Endothelial cell (in vitro differentiated cells): ENCODE data around the gene PLXNB1. TPM values are rescaled to one million over a fixed set of nuclear protein-coding genes. Genes with fewer than 3 reads are reported as not detected.

Experiments
- DNase-seq: peaks from one replicate; pipeline ENCODE4 v3.0.0; 2021; ENCODE audit warnings: low spot score
- H3K27ac Mint-ChIP-seq: one replicate; pipeline ENCODE4 v1.8.0; 2021; ENCODE audit warnings: mixed read lengths, inconsistent platforms; ENCODE audit not compliant: unreplicated experiment
- H3K27me3 Mint-ChIP-seq: one replicate; pipeline ENCODE4 v1.8.0; 2021; ENCODE audit warnings: mild to moderate bottlenecking, moderate library complexity, mixed read lengths, inconsistent platforms; ENCODE audit not compliant: unreplicated experiment
- H3K36me3 Mint-ChIP-seq: one replicate; pipeline ENCODE4 v1.8.0; 2021; ENCODE audit warnings: mild to moderate bottlenecking, low read depth, mixed read lengths, inconsistent platforms; ENCODE audit not compliant: unreplicated experiment
- H3K4me1 Mint-ChIP-seq: one replicate; pipeline ENCODE4 v1.8.0; 2021; ENCODE audit warnings: mild to moderate bottlenecking, mixed read lengths, inconsistent platforms; ENCODE audit not compliant: unreplicated experiment
- H3K4me3 Mint-ChIP-seq: one replicate; pipeline ENCODE4 v1.8.0; 2021; ENCODE audit warnings: mild to moderate bottlenecking, mixed read lengths, inconsistent platforms; ENCODE audit not compliant: unreplicated experiment
- H3K9me3 Mint-ChIP-seq: one replicate; pipeline ENCODE4 v1.8.0; 2021; ENCODE audit warnings: mixed read lengths, inconsistent platforms; ENCODE audit not compliant: unreplicated experiment
- CTCF ChIP-seq: fragments of 200-600 bp; sonication (generic); IDR thresholded peaks from one replicate; pipeline ENCODE4 v1.5.0; 2021; ENCODE audit warnings: antibody characterized with exemption; ENCODE audit not compliant: unreplicated experiment
- total RNA-seq: library from RNA; stranded (reverse); fragmentation: NEBNext Ultra II Directional; extraction: Animal tissue kit (Norgen Biotek cat#: 25700); gene quantifications from one replicate; pipeline ENCODE4 v1.2.1, GENCODE V29; 2021; ENCODE audit not compliant: unreplicated experiment

The PLXNB1 gene
- total RNA-seq, 1 donor from 2014 or later = 68.7 TPM

GRCh38 chr3:48370333-48370713, 59.6 kb downstream of the PLXNB1 start:
- H3K4me1 Mint-ChIP-seq = peaks cover 25% of the 10 kb centered on the region
- no peak for TF ChIP-seq CTCF

DNA sequence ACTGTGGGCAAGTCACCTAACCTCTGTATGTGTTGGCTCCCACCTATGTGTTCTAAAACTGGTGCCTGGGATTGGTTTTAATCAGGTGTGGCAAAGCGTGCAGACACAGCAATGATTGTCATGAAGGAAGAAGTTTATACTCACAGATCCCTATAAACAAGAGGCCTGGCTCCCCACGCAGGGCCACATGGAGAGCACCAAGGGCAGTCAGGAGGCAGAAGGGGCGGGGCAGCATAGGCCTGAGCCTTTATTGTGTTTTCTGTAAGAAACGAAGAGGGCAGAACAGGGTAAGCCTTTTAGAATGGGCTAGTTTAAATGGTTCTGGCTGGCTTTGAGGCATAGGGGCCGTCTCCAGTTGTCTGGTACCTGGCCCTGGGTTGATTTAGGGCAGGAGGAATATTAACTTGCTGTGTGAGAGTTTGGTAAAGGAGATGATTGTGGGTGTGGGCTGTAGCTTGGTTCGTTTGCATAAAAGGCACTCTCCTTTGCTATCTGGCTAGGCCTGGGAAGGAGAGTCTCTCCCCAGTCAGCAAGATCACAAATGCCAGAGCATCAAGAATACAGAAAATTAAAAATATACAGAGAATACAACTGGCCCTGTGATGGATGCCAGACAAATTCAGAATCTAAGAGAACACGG, 60.1 kb downstream of the PLXNB1 start:
- Mint-ChIP-seq H3K36me3 (no peaks in the 10 kb centered on the region), H3K27ac (no peak overlapping the region)

More at GRCh38 chr3:48370333-48370713, 59.6 kb downstream of the PLXNB1 start:
- no peak overlapping the region for H3K4me3 Mint-ChIP-seq
- H3K27me3 Mint-ChIP-seq = no peaks in the 10 kb centered on the region
- DNase-seq = no peak
- no peaks in the 10 kb centered on the region for H3K9me3 Mint-ChIP-seq
- H3K36me3 Mint-ChIP-seq = no peaks in the 10 kb centered on the region
- no peak overlapping the region for H3K27ac Mint-ChIP-seq

GRCh38 chr3:48367201-48367600, 62.7 kb downstream of the PLXNB1 start:
- Mint-ChIP-seq H3K4me3 (no peak overlapping the region), H3K27ac (no peak overlapping the region), H3K36me3 (no peaks in the 10 kb centered on the region), H3K4me1 (peaks cover 9% of the 10 kb centered on the region), H3K9me3 (no peaks in the 10 kb centered on the region), H3K27me3 (no peaks in the 10 kb centered on the region)
- no peak for DNase-seq
- no peak for TF ChIP-seq CTCF

More for the DNA sequence above, 60.1 kb downstream of the PLXNB1 start:
- Mint-ChIP-seq H3K9me3 (no peaks in the 10 kb centered on the region), H3K4me1 (peaks cover 25% of the 10 kb centered on the region), H3K27me3 (no peaks in the 10 kb centered on the region), H3K4me3 (no peak overlapping the region)
- no peak for TF ChIP-seq CTCF
- DNase-seq = no peak

DNA sequence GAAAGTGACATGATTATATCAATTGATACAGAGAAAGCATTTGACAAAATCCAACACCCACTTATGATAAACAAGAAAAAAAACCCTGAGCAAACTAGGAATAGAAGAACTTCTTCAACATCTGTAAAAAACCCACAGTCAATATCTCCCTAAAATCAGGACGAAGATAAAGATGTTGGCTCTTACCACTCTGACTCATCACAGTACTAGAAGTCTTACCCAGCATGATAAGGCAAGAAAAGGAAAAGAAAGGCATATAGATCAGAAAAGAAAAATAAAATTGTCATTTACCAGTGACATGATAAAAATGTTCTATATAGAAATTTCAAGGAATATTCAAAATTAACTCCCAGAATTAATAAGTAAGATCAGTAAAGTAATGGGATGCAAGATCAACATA, 65.0 kb downstream of the PLXNB1 start:
- peaks cover 3% of the 10 kb centered on the region for H3K4me1 Mint-ChIP-seq
- no peaks in the 10 kb centered on the region for H3K9me3 Mint-ChIP-seq
- H3K4me3 Mint-ChIP-seq = no peak overlapping the region
- no peak overlapping the region for H3K27ac Mint-ChIP-seq
- H3K36me3 Mint-ChIP-seq = no peaks in the 10 kb centered on the region
- H3K27me3 Mint-ChIP-seq = no peaks in the 10 kb centered on the region
- no peak for DNase-seq
- TF ChIP-seq CTCF = no peak

- no peak overlapping the region for H3K27ac Mint-ChIP-seq
- H3K27me3 Mint-ChIP-seq = no peaks in the 10 kb centered on the region
- H3K4me1 Mint-ChIP-seq = peaks cover 9% of the 10 kb centered on the region
- no peaks in the 10 kb centered on the region for H3K9me3 Mint-ChIP-seq
- TF ChIP-seq CTCF = no peak
- no peak overlapping the region for H3K4me3 Mint-ChIP-seq
- peaks cover 5% of the 10 kb centered on the region for H3K36me3 Mint-ChIP-seq
- no peak for DNase-seq
Measured at GRCh38 chr3:48361928-48362327, 68.0 kb downstream of the PLXNB1 start.
